ENCODE results near the gene FMN1.

The FMN1 gene

GRCh38 chr15:32843219-32843815 is 351.2 kb downstream of the FMN1 start:
- Histone ChIP-seq H3K79me2 (ENCODE audit: control insufficient read depth, low read length) (no peaks in the 10 kb centered on the region), H4K20me1 (ENCODE audit: control insufficient read depth, insufficient read depth, low read depth, low read length) (no peaks in the 10 kb centered on the region)
- TF ChIP-seq CTCF (IDR thresholded peaks at IDR 0.05; ENCODE audit: low read depth, low read length, poor library complexity, severe bottlenecking) = no peak
- no peak for TF ChIP-seq EZH2phosphoT487 (IDR thresholded peaks at IDR 0.05; ENCODE audit: borderline replicate concordance, low read length)

GRCh38 chr15:32842081-32842480 is 352.4 kb downstream of the FMN1 start:
- Histone ChIP-seq H3K9me2 (replicated peaks; ENCODE audit: control insufficient read depth, low read length) (no peaks in the 10 kb centered on the region), H3K4me1 (ENCODE audit: control insufficient read depth, low read length) (no peaks in the 10 kb centered on the region), H3K27me3 (ENCODE audit: control insufficient read depth, low read length) (peaks cover 2% of the 10 kb centered on the region; the same call in 1 of the 2 replicates), H4K20me1 (ENCODE audit: control insufficient read depth, insufficient read depth, low read depth, low read length) (no peaks in the 10 kb centered on the region), H3K79me2 (ENCODE audit: control insufficient read depth, low read length) (no peaks in the 10 kb centered on the region), H3K27ac (ENCODE audit: low read depth, low read length) (no peak overlapping the region), H3K4me3 (ENCODE audit: low read length) (no peak overlapping the region), H3K4me2 (ENCODE audit: low read length) (no peak overlapping the region), H3F3A (ENCODE audit: control insufficient read depth, insufficient read depth) (no peaks in the 10 kb centered on the region), H3K36me3 (ENCODE audit: control insufficient read depth, low read length) (no peaks in the 10 kb centered on the region), H3K9me3 (ENCODE audit: control insufficient read depth, insufficient read depth, low read length) (no peaks in the 10 kb centered on the region)
- TF ChIP-seq CTCF (IDR thresholded peaks at IDR 0.05; ENCODE audit: low read depth, low read length, poor library complexity, severe bottlenecking) = no peak
- no peak for TF ChIP-seq EZH2phosphoT487 (IDR thresholded peaks at IDR 0.05; ENCODE audit: borderline replicate concordance, low read length)

More at GRCh38 chr15:32843219-32843815, 351.2 kb downstream of the FMN1 start:
- H3K9me2 ChIP-seq (replicated peaks; ENCODE audit: control insufficient read depth, low read length) = no peaks in the 10 kb centered on the region
- H3K27ac ChIP-seq (ENCODE audit: low read depth, low read length) = no peak overlapping the region
- no peak overlapping the region for H3K4me2 ChIP-seq (ENCODE audit: low read length)
- no peaks in the 10 kb centered on the region for H3K9me3 ChIP-seq (ENCODE audit: control insufficient read depth, insufficient read depth, low read length)
- H3K4me3 ChIP-seq (ENCODE audit: low read length) = no peak overlapping the region
- H3K27me3 ChIP-seq (ENCODE audit: control insufficient read depth, low read length) = peaks cover 2% of the 10 kb centered on the region; the same call in 1 of the 2 replicates
- H3K4me1 ChIP-seq (ENCODE audit: control insufficient read depth, low read length) = no peaks in the 10 kb centered on the region
- H3F3A ChIP-seq (ENCODE audit: control insufficient read depth, insufficient read depth) = no peaks in the 10 kb centered on the region
- H3K36me3 ChIP-seq (ENCODE audit: control insufficient read depth, low read length) = no peaks in the 10 kb centered on the region

GRCh38 chr15:32840507-32841245 is 353.8 kb downstream of the FMN1 start:
- no peaks in the 10 kb centered on the region for H3K9me3 ChIP-seq (ENCODE audit: control insufficient read depth, insufficient read depth, low read length)
- H3K36me3 ChIP-seq (ENCODE audit: control insufficient read depth, low read length) = no peaks in the 10 kb centered on the region
- no peak overlapping the region for H3K4me3 ChIP-seq (ENCODE audit: low read length)
- no peak for TF ChIP-seq EZH2phosphoT487 (IDR thresholded peaks at IDR 0.05; ENCODE audit: borderline replicate concordance, low read length)
- TF ChIP-seq CTCF (IDR thresholded peaks at IDR 0.05; ENCODE audit: low read depth, low read length, poor library complexity, severe bottlenecking) = no peak
- no peak overlapping the region for H3K4me2 ChIP-seq (ENCODE audit: low read length)
- H3K79me2 ChIP-seq (ENCODE audit: control insufficient read depth, low read length) = no peaks in the 10 kb centered on the region
- no peaks in the 10 kb centered on the region for H3K4me1 ChIP-seq (ENCODE audit: control insufficient read depth, low read length)
- no peaks in the 10 kb centered on the region for H4K20me1 ChIP-seq (ENCODE audit: control insufficient read depth, insufficient read depth, low read depth, low read length)
- no peaks in the 10 kb centered on the region for H3K9me2 ChIP-seq (replicated peaks; ENCODE audit: control insufficient read depth, low read length)
- H3K27me3 ChIP-seq (ENCODE audit: control insufficient read depth, low read length) = peaks cover 2% of the 10 kb centered on the region; the same call in 1 of the 2 replicates
- H3F3A ChIP-seq (ENCODE audit: control insufficient read depth, insufficient read depth) = no peaks in the 10 kb centered on the region
- H3K27ac ChIP-seq (ENCODE audit: low read depth, low read length) = no peak overlapping the region

All from DOHH2 (cell line).